ENCODE data around the gene ALKBH6.

ALKBH6 gene

GRCh38 chr19:35995048-35995993 is 18.7 kb downstream of the ALKBH6 start, which contains the start of gene SDHAF1:
SDHAF1 (plus strand) TSS chr19:35995188; CDS start chr19:35995275, 87 bp downstream.
- TF ChIP-seq CEBPB (IDR thresholded peaks at IDR 0.05), result peak; percentile 66; the same call in 1 of the 2 replicates
- no peak for TF ChIP-seq REST (IDR thresholded peaks at IDR 0.05; ENCODE audit: low read depth)
- peak; percentile 82 for TF ChIP-seq CREB1 (IDR thresholded peaks at IDR 0.05; ENCODE audit: low read depth)
- peak; percentile 81 for TF ChIP-seq TAF1 (IDR thresholded peaks at IDR 0.05; ENCODE audit: low read depth)
- peak; percentile 66 for TF ChIP-seq MAX (IDR thresholded peaks at IDR 0.05)
- TF ChIP-seq TCF12 (IDR thresholded peaks at IDR 0.05; ENCODE audit: low read depth), result peak; percentile 31; the same call in 1 of the 2 replicates

- TF ChIP-seq CEBPB (IDR thresholded peaks at IDR 0.05) (no peak), EP300 (IDR thresholded peaks at IDR 0.05; ENCODE audit: borderline replicate concordance) (no peak)
Observed at GRCh38 chr19:35993923-35994598, 20.0 kb downstream of the ALKBH6 start.

GRCh38 chr19:35992907-35993765 is 20.9 kb downstream of the ALKBH6 start:
- no peak for TF ChIP-seq USF1 (IDR thresholded peaks at IDR 0.05)
- no peak for TF ChIP-seq TCF12 (IDR thresholded peaks at IDR 0.05; ENCODE audit: low read depth)
- no peak for TF ChIP-seq CEBPB (IDR thresholded peaks at IDR 0.05)
- TF ChIP-seq NFIC (IDR thresholded peaks at IDR 0.05), result no peak
- no peak for TF ChIP-seq TEAD4 (IDR thresholded peaks at IDR 0.05)
- TF ChIP-seq CREB1 (IDR thresholded peaks at IDR 0.05; ENCODE audit: low read depth), result no peak
- no peak for TF ChIP-seq YY1 (IDR thresholded peaks at IDR 0.05; ENCODE audit: low read depth)
- no peak for TF ChIP-seq REST (IDR thresholded peaks at IDR 0.05; ENCODE audit: low read depth)
- TF ChIP-seq MAX (IDR thresholded peaks at IDR 0.05), result no peak
- TF ChIP-seq ZBTB7A (IDR thresholded peaks at IDR 0.05; ENCODE audit: low read depth), result no peak

- TF ChIP-seq REST (IDR thresholded peaks at IDR 0.05; ENCODE audit: low read depth) (no peak), USF1 (IDR thresholded peaks at IDR 0.05) (0 out of 2 replicates have a peak, but pooled peaks have one; percentile 17), NFIC (IDR thresholded peaks at IDR 0.05) (no peak)
Observed at GRCh38 chr19:35991731-35992450, 22.1 kb downstream of the ALKBH6 start.
